GM12801 (cell line): ENCODE measurements around the gene ARHGAP35.

ENCODE experiments used
- CTCF ChIP-seq: IDR thresholded peaks from one replicate; pipeline ENCODE4 v1.5.1; 2011; ENCODE audit warnings: control low read depth; ENCODE audit not compliant: insufficient read length; ENCODE audit errors: extremely low read depth

The ARHGAP35 gene

GRCh38 chr19:46848389-46848788 is 12.4 kb upstream of the ARHGAP35 start:
- no peak for TF ChIP-seq CTCF

- TF ChIP-seq CTCF, result no peak
Observed at GRCh38 chr19:46849610-46850009, 11.2 kb upstream of the ARHGAP35 start.

GRCh38 chr19:46850228-46851203 is 10.3 kb upstream of the ARHGAP35 start, which contains the start of gene AP2S1:
Gene AP2S1, minus strand, starts transcription at chr19:46850846. Its CDS starts 80 bp downstream, at chr19:46850766.
- no peak for TF ChIP-seq CTCF

- no peak for TF ChIP-seq CTCF
Observed at GRCh38 chr19:46852830-46853229, 8.0 kb upstream of the ARHGAP35 start.

GRCh38 chr19:46856062-46857022 is 4.5 kb upstream of the ARHGAP35 start:
- TF ChIP-seq CTCF, result no peak

- TF ChIP-seq CTCF, result no peak
Observed at GRCh38 chr19:46859637-46860124, 1.1 kb upstream of the ARHGAP35 start.
